Medulla oblongata (tissue), 1 donor: ENCODE data around the gene ZCWPW2.

ENCODE experiments used
- DNase-seq: peaks from one replicate; pipeline ENCODE4 v3.0.0-alpha.2; 2015; ENCODE audit errors: extremely low spot score

Gene ZCWPW2

DNA sequence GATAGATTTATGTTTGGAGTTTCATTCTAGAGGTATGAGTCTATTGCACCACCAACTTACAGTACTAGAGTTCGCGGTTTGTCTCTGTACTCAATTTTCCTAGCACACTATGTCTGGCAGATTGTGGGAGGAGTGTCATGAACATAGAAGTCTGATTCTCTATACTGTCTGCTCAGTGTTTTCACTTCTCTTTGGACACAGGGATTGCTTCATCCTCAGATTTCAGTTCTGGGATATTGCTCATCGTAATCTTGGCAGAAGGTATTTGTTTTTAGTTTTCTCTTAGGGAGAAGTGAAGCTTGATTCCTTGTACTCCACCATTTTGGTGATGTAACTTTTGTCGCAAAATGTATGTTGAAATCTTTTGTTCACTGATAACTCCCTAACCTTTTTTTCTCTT is 27.9 kb downstream of the ZCWPW2 start:
- DNase-seq, result no peak

DNA sequence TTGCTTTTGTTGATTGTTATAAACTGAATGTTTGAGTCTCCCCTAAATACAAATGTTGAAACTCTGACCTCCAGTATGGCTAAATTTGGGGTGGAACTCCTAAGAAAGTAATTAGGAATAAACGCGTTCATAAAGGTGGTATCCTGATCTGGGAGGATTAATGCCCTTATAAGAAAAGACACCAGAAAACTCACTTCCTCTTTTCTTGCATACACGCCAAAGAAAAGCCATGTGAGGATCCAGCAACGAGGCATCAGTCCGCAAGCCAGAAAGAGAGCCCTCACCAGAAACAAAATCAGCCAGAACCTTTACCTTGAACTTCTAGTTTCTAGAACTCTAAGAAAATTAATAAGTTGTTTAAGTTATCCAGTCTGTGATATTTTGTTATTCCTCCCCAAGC is 37.5 kb downstream of the ZCWPW2 start:
- DNase-seq, result no peak

DNA sequence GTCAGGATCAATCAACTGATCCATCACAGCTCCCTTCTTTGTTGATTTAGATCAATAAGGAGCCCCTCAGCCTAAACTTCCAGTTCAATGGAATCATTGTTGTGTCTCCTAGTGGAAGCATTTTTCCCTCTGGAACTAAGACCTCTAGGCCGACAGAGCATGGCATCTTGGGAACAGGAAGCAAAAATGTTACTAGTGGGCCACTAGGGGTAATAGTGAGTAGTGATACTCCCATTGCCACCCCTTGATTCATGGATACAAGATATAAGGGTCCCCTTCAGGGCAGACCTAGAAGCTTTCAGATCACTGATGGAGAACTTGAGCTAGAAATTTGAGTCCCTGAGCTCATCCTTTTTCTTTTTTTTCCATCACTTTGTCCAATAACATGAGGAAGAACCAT is 40.5 kb downstream of the ZCWPW2 start:
- DNase-seq, result no peak

DNA sequence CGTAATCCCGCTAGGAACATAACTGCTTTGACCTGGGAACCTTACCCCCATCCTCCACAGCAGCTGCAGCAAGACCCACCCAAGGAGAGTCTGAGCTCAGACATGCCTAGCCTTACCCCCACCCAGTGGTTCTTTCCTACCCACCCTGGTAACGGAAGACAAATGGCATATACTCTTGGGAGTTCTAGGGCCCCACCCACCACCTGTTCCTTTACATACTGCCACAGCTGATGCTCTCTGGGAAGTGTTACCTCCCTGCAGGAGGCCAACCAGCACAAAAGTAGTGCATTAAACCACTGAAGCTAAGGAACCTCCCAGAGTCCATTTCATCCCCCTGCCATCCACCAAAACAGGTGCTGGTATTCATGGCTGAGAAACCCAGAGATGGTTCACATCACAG is 50.7 kb downstream of the ZCWPW2 start:
- DNase-seq, result no peak

DNA sequence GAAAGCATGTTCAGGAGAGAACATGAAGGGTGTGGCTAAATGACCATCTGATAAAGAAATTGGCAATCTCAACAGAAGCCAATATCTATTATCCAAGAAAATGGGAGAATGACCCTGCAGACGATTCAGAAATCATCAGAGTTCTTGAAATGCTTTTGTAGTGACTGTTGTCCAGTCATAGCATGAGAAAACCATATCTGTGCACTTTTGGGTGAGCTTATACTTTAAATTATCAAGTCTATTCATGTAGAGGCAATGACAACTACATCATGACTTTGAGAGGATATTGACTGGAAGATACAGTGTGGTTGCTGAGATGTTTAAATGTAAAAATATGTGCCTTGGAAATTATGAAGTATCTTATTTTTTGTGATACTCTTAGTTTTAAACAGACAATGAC is 57.7 kb downstream of the ZCWPW2 start:
- DNase-seq, result no peak

DNA sequence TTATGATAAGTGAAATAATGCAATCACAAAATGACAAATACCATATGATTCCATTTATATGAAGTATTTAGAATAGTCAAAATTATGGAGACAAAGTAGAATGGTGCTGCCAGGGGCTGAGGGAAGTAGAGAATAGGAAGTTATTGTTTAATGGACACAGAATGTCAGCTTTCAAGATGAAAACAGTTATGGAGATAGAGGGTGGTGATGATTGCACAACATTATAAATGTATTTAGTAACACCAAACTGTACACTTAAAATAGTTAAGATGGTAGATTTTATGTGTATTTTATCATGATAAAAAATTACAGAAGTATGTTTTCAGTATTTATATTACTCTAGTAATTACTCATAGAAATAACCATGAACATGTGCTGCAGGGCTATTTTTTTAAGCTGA is 100.9 kb downstream of the ZCWPW2 start:
- no peak for DNase-seq

DNA sequence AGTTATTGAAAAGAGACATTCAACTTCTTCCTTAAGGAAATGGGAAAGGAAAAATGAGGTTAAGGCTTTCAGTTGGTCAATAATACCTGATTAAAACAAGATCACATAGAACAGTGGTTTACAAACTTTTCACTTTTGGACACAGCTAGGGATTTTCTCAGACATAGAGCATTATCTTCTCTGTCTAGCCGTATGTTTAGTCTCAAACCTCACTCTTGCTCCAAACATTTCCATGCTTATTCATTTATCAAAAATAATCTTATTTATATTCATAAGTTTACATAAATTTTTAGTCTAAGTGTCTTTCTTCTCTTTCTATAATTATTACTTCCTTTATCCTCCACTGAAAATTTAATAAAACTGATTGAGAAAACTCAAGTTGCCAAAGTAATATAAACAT is 114.3 kb downstream of the ZCWPW2 start:
- DNase-seq, result no peak

DNA sequence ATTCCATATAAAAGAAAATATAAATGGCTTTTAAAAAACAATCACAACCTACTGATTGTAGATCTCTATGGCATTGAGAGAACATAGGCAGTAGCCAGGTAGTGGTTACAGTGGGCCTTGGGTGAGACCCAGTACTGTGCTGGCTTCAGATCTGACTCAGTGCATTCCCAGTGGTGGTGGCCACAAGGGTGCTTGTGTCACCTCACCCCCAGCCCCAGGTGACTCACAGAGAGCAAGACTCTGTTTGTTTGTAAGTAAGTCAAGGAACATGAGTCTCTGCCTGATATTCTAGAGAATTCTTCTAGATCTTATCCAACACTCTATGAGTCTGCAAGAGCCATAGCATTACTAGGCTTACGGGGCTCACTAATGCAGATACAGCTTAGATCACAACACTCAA is 118.9 kb downstream of the ZCWPW2 start:
- no peak for DNase-seq

DNA sequence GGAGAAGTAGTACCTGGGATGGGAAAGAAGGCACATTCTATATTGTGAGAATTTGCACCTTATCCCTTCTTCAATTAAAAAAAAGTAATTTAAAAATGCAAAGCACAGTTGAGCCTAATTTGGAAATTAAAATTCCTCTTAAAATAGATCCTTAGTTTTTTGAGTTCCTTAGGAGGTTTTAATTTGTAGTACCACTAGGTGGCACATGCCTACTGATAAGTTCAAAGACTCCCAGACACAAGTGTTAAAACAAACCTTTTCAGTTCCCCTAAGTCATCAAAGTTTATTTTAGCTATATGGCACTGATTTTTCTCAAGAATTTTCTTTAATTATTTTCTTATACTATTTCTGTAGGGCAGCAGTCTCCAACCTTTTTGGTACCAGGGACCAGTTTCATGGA is 127.7 kb downstream of the ZCWPW2 start:
- DNase-seq, result peak; percentile 59

DNA sequence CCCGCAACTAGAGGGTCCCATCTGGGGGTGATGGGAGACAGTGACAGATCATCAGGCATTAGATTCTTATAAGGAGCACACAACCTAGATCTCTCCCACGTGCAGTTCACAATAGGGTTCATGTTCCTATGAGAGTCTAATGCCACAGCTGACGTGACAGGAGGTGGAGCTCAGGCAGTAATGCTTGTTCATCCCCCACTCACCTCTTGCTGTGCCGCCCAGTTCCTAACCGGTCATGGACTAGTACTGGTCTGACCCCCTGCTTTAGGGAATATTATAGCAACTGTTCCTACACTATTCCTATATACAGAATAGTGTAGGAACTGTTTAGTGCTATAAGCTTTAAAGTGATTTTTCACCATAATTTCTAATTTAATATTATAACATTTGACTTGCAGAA is 128.2 kb downstream of the ZCWPW2 start:
- no peak for DNase-seq

DNA sequence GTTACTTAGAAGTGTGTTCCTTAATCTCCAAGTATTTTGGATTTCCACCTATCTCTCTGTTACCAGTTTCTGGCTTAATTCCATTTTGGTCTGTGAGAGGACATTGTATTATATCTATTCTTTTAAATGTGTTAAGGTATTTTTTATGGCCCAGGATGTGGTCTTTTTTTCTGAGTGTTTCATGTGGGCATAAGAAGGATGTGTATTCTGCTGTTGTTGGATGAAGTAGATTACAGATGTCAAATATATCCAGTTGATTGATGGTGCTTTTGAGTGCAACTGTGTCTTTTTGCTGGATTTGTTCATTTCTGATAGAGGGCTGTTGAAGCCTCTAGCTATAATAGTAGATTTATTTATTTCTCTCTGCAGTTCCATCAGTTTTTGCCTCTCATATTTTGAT is 136.6 kb downstream of the ZCWPW2 start:
- no peak for DNase-seq

DNA sequence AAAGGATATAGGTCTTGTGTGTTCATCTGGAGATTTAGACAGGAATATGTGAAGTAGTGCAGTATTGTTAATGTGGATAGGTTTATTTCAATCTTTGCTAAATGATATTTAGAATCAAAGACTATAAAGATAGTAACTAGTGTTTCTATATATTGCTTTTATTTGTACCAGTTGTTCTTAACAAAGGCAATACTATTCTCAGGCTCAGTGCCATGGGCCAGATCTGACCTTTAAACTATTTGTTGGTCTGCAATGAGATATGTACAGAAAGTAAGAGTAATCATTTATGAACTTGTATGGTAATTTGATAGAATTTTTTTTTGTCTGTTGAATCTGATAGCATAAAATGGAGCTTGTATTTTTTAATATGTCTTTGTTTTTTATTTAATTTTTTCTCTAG is 146.8 kb downstream of the ZCWPW2 start:
- no peak for DNase-seq

DNA sequence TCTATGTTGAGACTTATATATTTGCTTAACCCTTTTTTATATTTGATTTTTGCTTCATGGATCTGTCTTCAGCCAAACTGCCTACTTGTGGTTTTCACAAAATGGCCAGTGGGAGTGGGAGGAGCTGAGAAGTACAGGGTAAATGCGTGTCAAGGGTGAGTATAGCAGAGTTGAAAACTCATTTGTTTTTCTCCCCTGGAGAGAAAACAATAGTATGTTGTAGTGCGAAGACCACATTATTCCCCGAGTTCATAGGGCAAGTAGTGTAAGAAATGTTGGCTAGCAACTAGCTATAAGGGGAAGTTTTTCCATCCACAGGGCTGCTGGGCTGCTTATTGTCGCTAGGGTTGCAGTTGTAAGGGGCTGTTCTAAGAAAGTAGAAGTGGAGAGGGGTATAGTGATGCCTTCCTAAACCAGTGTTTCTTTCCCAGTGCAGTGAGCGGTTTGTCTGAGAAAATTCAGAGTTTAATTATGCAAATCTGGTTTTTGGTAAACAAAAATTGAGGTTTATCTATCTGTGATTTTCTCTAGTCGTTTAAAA is 153.9 kb downstream of the ZCWPW2 start:
- no peak for DNase-seq

DNA sequence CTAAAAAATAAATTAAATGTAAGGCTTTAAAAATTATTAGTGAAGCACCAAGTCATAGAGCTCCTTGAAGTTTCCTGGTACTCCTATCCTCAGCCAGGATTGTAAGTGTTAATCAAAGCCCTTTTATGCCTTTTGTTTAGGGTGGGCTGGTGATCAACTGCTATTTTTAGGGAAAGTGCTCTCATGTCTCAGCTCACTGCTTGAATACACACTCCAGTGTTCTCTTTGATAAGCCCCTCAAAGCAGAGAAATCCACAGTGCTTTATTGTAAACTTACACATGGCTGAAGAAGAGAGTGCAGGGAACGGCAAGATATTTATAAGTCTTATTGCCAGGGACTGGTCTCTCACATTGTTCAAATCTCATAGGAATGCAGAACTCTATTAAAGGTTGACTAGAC is 156.5 kb downstream of the ZCWPW2 start:
- DNase-seq, result no peak

DNA sequence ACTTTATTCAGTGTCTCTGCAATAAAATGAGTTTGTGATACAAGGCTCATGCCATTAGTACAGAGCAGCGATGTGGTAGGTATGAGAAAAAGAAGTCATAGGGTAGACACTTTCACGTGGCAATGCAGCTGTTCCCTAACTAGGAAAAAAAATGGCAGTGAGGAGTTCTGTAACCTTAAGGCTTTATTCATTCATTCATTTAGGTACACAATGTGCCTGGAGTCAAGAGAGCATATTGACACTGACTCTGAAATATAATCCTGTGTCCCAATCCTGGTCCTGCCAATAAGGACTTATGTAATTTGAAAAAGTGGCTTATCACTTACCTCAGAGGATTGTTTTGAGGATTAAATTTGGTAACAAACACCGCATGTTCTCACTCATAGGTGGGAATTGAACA is 173.1 kb downstream of the ZCWPW2 start:
- DNase-seq, result no peak

DNA sequence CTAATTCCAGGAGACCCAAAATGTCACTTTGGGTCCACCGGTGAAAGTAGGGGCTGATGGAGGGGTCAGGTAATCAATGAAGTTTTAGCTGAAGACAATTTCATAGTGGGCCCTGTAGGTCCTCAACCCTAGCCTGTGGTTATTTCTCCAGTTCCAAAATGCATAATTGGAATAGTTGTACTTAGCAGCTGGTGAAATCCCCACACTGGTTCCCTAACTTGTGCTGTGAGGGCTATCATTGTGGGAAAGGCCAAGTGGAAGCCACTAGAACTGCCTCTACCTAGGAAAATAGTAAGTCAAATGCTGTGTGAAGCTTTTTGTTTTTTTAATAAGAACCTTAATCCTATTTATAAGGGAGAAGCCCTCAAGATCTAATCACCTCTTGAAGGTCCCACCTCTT is 193.8 kb downstream of the ZCWPW2 start:
- DNase-seq, result no peak

DNA sequence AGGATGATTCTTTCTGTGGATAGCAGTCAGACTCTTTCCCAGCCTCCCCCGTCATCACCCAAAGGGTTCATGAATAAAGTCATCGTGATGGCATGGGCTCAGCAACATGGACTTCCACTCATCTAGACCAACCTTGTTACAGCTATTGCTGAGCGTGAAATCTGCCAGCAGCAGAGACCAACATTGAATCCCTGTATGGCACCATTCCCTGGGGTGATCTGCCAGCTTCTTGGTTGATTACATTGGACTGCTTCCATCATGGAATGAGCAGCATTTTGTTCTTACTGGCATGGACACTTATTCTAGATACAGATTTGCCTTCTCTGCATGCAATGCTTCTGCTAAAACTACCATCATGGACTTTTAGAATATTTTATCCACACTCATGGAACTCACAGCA is 195.7 kb downstream of the ZCWPW2 start:
- DNase-seq, result peak; percentile 22

DNA sequence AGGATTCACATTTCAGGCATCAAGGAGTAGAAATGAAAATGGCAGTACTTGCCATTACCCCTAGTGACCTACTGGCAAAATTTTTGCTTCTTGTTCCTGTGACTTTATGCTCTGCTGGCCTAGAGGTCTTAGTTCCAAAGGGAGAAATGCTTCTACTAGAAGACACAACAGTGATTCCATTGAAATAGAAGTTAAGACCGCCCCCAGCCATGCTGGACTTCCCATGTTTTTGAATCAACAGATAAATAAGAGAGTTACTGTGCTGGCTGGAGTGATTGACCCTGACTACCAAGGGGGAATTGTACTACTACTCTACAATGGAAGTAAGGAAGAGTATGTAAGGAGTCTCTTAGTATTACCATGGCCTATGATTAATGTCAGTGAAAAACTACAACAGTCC is 196.3 kb downstream of the ZCWPW2 start:
- no peak for DNase-seq

DNA sequence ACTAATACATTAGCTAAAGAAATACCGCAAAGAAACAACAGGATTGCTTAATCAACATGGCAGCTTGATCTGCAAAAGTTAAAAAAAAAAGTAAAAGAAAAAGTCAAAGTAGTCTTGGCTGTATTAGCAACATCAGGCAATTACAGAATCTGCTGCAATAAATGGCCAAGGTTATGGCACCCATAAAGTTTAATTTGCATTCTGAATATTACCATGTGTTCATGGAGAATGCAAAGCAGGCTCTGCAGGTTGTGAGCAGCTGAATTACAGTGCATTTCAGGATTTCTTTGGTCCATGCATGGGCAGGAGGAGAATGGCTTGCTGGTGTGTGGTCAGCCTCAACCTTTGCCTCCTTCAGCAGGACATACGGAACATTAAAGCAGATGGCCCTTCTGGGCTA is 199.2 kb downstream of the ZCWPW2 start:
- DNase-seq, result no peak

DNA sequence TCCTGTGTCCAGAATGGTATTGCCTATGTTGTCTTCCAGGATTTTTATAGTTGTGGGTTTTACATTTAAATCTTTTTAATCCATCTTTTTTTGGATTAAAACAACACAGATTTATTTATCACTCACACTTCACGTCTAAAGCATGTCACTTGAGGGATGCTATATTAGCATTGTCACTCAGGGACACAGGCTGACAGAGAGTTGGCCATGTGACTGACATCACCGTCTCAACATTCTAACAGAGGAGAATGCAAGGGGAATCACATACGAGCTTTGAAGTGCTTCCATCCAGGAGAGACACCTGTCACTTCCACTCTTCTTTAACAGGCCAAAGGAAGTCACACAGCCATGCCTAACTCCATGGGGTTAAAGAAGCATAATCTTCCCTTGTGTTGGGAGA is 204.7 kb downstream of the ZCWPW2 start:
- no peak for DNase-seq

DNA sequence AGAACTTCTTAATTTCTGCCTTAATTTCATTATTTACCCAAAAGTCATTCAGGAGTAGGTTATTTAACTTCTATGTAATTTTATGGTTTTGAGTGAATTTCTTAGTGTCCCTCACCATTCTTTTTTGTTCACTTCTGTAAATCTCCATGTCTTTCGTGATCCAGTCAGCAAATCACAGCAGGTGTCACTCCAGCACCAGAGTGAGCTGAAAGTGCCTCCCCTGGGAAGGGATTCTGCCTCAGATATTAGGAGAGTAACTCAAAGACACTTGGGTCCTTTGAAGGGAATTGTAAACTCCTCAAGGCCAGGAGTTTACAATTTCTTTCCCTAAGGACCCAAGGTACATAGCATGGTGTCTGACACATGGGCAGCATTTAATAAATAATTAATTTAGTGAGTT is 207.7 kb downstream of the ZCWPW2 start:
- no peak for DNase-seq

DNA sequence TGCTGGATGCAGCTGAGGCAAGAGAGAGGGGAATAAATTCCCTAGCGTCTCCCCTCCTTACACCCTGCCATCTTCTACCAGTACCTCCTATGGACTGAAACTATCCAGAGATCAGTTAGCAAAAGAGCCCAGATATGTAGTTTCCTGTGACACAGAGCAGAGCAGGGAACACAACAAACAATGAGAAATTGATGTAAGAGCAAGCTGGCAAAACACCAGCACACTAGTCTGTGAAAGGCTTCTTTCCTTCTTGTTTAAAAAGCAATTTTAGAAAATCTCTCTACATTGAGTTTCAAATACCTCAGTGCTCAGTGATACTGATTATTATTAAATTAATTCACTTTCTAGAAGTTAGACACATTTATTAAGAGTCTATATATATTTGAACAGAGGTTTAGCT is 215.7 kb downstream of the ZCWPW2 start:
- DNase-seq, result peak; percentile 65

DNA sequence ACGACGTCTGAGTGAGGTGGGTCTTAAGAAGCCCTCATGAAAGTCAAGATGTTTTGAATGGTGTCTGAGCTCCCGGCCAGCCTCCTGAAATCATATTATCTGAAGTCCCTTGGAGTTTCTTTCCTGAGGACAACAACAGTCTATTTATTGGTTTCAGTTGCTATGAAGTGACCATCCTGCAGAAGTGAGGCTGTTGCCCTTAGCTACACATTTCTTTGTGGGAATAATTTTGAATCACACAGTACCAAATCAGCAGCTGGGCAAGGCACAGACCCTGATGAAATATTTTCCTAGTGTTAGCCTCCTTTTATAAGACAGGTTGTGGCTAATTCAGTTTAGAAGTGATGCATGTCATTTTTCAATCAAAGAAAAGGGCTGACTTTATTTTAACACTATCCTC is 220.8 kb downstream of the ZCWPW2 start:
- DNase-seq, result peak; percentile 27

DNA sequence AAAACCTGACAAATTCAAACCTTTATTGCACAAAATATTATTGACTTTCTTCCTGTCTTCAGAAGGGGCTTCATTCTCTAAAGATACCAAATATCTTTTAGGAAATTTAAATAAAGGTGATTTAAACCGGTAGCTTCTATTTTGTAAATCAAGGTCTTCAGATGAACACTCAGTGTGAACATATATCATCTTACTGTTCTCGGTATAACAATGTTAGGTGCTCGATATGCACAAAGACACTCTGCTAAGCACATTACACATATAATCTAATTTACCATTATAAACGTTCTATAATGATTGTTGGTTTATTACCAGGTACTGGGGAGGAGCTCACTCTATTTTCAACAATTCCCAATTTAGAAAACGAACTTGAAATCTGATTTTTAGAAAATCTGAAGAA is 225.5 kb downstream of the ZCWPW2 start:
- no peak for DNase-seq
